ENCODE results near the gene CORO7.

DNA sequence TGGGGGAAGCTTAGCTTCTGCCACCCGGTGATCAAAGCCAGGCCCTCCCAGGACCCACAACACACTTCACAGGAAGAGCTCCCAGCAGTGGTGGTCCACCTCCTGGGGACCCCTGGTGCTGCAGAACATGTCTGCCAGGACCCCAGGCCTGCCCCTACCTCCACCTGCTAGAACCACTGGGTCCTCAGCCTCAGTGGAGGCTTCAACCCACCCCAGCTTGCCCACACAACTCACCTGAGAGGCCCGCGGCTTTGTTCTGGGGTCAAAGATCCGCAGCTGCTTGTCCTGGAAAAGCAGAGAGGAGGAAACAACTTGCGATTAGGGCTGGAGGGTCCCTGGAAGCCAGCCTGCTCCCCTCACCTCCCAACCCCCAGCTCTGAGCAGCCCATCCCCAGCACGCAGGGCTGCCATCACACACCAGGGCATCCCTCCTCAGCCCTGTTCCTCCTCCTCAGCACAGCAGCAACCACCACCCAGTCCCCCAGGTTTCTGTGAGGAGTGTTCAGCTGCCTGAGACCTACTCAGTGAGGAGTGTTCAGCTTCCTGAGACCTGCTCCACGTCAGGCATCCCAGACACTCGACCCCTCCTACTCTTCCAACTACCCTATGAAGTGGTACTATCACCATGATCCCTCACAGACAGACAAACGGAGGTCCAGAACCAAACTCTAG is 21.2 kb downstream of the CORO7 start:
- no peak for TF ChIP-seq POLR2A (IDR thresholded peaks at IDR 0.05; ENCODE audit: low read depth, low read length)
- TF ChIP-seq POLR2AphosphoS5 (IDR thresholded peaks at IDR 0.05; ENCODE audit: low read depth, low read length) = no peak
- TF ChIP-seq TAF1 (IDR thresholded peaks at IDR 0.05; ENCODE audit: low read depth, low read length) = no peak
- TF ChIP-seq SPI1 (IDR thresholded peaks at IDR 0.05; ENCODE audit: low read depth, low read length) = no peak
- TF ChIP-seq PAX5 (IDR thresholded peaks at IDR 0.05; ENCODE audit: insufficient read depth, low read length, severe bottlenecking) = no peak
